ENCODE measurements around the gene EIPR1. TPM values are rescaled to one million over a fixed set of nuclear protein-coding genes. Genes with fewer than 3 reads are reported as not detected.

EIPR1 gene
- total and polyA plus RNA-seq, 5 donors from 2014 or later: 26.6 to 44.8 (median 33.7) TPM

DNA sequence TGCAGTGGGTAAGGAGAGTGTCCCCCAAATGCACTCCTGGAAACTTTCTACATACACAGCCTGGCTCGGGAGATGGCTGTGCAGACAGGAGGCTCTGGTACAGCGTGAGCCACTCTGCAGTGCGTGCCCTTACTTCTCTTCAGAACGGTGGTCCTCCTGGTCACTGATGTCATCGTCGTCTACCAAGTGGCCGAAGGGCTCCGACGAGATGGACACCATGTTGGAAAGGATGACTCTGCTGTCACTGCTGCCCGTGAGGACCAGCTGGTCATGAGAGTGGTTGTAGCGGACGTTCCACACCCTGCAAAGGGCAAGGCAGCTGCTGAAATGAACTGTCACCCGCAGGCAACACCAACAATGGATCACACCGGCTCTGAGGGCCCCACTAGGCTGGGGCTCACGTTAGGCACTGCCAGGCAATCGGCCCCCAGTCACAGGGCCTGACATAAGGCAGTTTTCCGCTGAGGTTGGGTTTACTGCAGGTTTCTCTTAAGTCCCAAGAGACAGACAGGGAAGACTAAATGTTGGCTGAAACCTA, 185.3 kb downstream of the EIPR1 start:
- Mint-ChIP-seq H3K9me3 (no peaks in the 10 kb centered on the region), H3K27ac (no peak overlapping the region), H3K4me1 (no peaks in the 10 kb centered on the region), H3K4me3 (no peak overlapping the region), H3K27me3 (no peaks in the 10 kb centered on the region), H3K36me3 (peaks cover 48% of the 10 kb centered on the region)
- Histone ChIP-seq H3K9me3 (ENCODE audit: control insufficient read depth in 2 of 2, low read length in 2 of 2) (no peaks in the 10 kb centered on the region), H3K27ac (ENCODE audit: insufficient read depth, low read length, poor library complexity, severe bottlenecking) (no peak overlapping the region), H3K36me3 (ENCODE audit: control insufficient read depth, insufficient read depth, low read length) (peaks cover 50% of the 10 kb centered on the region), H3K27me3 (ENCODE audit: control insufficient read depth, insufficient read depth, low read length) (no peaks in the 10 kb centered on the region), H3K4me1 (ENCODE audit: control insufficient read depth, insufficient read depth, low read length, poor library complexity, severe bottlenecking) (no peaks in the 10 kb centered on the region), H3K4me3 (ENCODE audit: low read depth, low read length) (no peak overlapping the region)
- no peak for DNase-seq
- no peak for ATAC-seq (ENCODE audit: low read depth in 2 of 2)

DNA sequence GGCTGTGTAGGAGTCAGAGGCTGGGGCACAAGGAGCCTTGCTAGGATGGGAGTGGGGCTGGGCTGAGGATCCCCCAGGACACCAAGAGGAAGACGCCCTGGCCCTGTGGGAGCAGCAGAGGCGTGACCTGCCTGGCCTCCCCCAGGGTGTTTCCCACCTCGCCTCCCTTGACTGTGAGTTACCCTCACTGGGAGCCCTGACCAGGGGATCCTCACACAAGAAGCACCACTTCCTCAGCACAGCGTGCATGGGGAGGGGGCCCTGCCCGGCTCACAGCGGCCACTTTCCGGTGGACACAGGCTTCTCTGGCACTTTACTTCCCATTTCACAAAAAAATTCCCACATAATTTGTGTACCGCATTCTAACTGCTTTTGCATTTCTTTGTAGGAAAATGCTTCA, 187.7 kb downstream of the EIPR1 start:
- no peaks in the 10 kb centered on the region for H3K9me3 Mint-ChIP-seq
- no peaks in the 10 kb centered on the region for H3K27me3 Mint-ChIP-seq
- Histone ChIP-seq H3K27ac (ENCODE audit: insufficient read depth, low read length, poor library complexity, severe bottlenecking) (no peak overlapping the region), H3K4me1 (ENCODE audit: control insufficient read depth, insufficient read depth, low read length, poor library complexity, severe bottlenecking) (no peaks in the 10 kb centered on the region), H3K27me3 (ENCODE audit: control insufficient read depth, insufficient read depth, low read length) (no peaks in the 10 kb centered on the region), H3K36me3 (ENCODE audit: control insufficient read depth, insufficient read depth, low read length) (peaks cover 36% of the 10 kb centered on the region), H3K4me3 (ENCODE audit: low read depth, low read length) (no peak overlapping the region), H3K9me3 (ENCODE audit: control insufficient read depth in 2 of 2, low read length in 2 of 2) (no peaks in the 10 kb centered on the region)
- no peak for ATAC-seq (ENCODE audit: low read depth in 2 of 2)
- no peak overlapping the region for H3K4me3 Mint-ChIP-seq
- no peaks in the 10 kb centered on the region for H3K4me1 Mint-ChIP-seq
- no peak for DNase-seq
- peaks cover 43% of the 10 kb centered on the region for H3K36me3 Mint-ChIP-seq
- H3K27ac Mint-ChIP-seq: no peak overlapping the region

DNA sequence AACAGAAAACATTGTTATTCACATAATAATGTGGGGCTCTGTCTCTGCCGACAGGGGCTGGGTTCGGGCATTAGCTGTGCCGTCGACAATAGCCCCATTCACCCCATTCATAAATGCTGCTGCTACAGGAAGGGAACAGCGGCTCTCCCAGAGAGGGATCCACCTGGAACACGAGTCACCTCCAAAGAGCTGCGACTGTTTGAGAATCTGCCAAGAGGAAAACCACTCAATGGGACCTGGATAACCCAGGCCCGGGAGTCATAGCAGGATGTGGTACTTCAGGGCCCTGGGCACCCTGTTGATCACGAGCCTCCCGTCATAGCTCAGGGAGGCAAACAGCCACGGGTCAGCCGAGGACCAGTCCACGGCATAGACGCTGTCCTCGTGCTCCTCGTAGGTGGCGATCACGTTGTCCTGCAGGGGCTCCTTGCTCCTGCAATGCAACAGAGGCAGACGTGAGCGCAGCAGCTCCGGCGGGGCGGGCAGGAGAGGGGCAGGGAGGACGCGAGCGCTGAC, 188.5 kb downstream of the EIPR1 start:
- DNase-seq: no peak
- no peak overlapping the region for H3K27ac Mint-ChIP-seq

DNA sequence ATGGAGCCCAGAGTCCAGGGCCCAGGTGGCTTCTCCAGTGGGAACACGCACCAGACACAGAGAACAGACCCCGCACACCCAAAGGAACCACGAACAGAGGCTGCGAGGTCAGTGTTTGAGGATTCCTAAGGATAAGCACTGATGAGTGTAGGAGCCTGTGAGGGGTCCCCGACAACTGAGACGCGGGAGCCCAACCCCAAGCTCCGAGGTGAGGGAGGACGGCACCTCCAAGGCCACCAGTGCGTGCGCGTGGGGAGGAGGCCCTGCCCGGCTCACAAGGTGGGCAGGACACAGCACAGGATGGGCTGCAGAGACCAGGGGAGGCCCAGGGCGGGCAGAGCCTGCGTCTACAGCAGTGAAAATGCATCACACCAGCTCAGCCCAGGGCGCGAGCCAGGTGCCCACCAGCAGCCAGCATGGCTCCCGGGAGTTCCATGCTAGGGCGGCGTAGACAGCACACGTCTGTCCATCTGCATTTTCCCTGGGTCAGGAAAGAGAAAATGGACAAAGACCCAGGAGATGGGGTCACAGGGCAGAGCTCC, 189.1 kb downstream of the EIPR1 start:
- Mint-ChIP-seq H3K4me3 (no peak overlapping the region), H3K27me3 (no peaks in the 10 kb centered on the region), H3K27ac (no peak overlapping the region), H3K36me3 (peaks cover 36% of the 10 kb centered on the region), H3K4me1 (no peaks in the 10 kb centered on the region), H3K9me3 (no peaks in the 10 kb centered on the region)
- DNase-seq (no peak), ATAC-seq (ENCODE audit: low read depth in 2 of 2) (no peak)
- peaks cover 31% of the 10 kb centered on the region for H3K36me3 ChIP-seq (ENCODE audit: control insufficient read depth, insufficient read depth, low read length)
- H3K4me1 ChIP-seq (ENCODE audit: control insufficient read depth, insufficient read depth, low read length, poor library complexity, severe bottlenecking): no peaks in the 10 kb centered on the region
- H3K4me3 ChIP-seq (ENCODE audit: low read depth, low read length): no peak overlapping the region
- H3K27ac ChIP-seq (ENCODE audit: insufficient read depth, low read length, poor library complexity, severe bottlenecking): no peak overlapping the region
- no peaks in the 10 kb centered on the region for H3K27me3 ChIP-seq (ENCODE audit: control insufficient read depth, insufficient read depth, low read length)
- no peaks in the 10 kb centered on the region for H3K9me3 ChIP-seq (ENCODE audit: control insufficient read depth in 2 of 2, low read length in 2 of 2)

More for the DNA sequence above, 188.5 kb downstream of the EIPR1 start:
- Histone ChIP-seq H3K4me1 (ENCODE audit: control insufficient read depth, insufficient read depth, low read length, poor library complexity, severe bottlenecking) (no peaks in the 10 kb centered on the region), H3K27me3 (ENCODE audit: control insufficient read depth, insufficient read depth, low read length) (no peaks in the 10 kb centered on the region), H3K9me3 (ENCODE audit: control insufficient read depth in 2 of 2, low read length in 2 of 2) (no peaks in the 10 kb centered on the region), H3K27ac (ENCODE audit: insufficient read depth, low read length, poor library complexity, severe bottlenecking) (no peak overlapping the region), H3K36me3 (ENCODE audit: control insufficient read depth, insufficient read depth, low read length) (peaks cover 36% of the 10 kb centered on the region), H3K4me3 (ENCODE audit: low read depth, low read length) (no peak overlapping the region)
- no peaks in the 10 kb centered on the region for H3K4me1 Mint-ChIP-seq
- no peaks in the 10 kb centered on the region for H3K27me3 Mint-ChIP-seq
- ATAC-seq (ENCODE audit: low read depth in 2 of 2): no peak
- H3K9me3 Mint-ChIP-seq: no peaks in the 10 kb centered on the region
- peaks cover 41% of the 10 kb centered on the region for H3K36me3 Mint-ChIP-seq
- H3K4me3 Mint-ChIP-seq: no peak overlapping the region

DNA sequence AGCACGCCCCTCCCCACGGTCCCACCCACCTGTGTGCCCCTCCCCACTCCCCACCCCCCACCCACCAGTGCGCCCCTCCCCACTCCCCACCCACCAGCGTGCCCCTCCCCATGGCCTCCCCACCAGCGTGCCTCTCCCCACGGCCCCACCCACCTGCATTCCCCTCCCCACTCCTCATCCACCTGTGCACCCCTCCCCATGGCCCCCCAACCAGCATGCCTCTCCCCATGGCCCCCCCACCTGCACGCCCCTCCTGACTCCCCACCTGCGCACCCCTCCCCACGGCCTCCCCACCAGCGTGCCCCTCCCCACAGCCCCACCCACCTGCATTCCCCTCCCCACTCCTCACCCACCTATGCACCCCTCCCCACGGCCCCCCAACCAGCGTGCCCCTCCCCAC, 190.2 kb downstream of the EIPR1 start:
- no peak overlapping the region for H3K4me3 Mint-ChIP-seq
- H3K27me3 ChIP-seq (ENCODE audit: control insufficient read depth, insufficient read depth, low read length): no peaks in the 10 kb centered on the region
- no peak overlapping the region for H3K4me3 ChIP-seq (ENCODE audit: low read depth, low read length)
- no peaks in the 10 kb centered on the region for H3K9me3 Mint-ChIP-seq
- no peaks in the 10 kb centered on the region for H3K4me1 Mint-ChIP-seq
- no peak for ATAC-seq (ENCODE audit: low read depth in 2 of 2)
- H3K36me3 Mint-ChIP-seq: peaks cover 26% of the 10 kb centered on the region
- H3K36me3 ChIP-seq (ENCODE audit: control insufficient read depth, insufficient read depth, low read length): peaks cover 21% of the 10 kb centered on the region
- no peak for DNase-seq
- H3K9me3 ChIP-seq (ENCODE audit: control insufficient read depth in 2 of 2, low read length in 2 of 2): no peaks in the 10 kb centered on the region
- H3K27ac ChIP-seq (ENCODE audit: insufficient read depth, low read length, poor library complexity, severe bottlenecking): no peak overlapping the region
- H3K27ac Mint-ChIP-seq: no peak overlapping the region
- H3K4me1 ChIP-seq (ENCODE audit: control insufficient read depth, insufficient read depth, low read length, poor library complexity, severe bottlenecking): no peaks in the 10 kb centered on the region
- no peaks in the 10 kb centered on the region for H3K27me3 Mint-ChIP-seq

DNA sequence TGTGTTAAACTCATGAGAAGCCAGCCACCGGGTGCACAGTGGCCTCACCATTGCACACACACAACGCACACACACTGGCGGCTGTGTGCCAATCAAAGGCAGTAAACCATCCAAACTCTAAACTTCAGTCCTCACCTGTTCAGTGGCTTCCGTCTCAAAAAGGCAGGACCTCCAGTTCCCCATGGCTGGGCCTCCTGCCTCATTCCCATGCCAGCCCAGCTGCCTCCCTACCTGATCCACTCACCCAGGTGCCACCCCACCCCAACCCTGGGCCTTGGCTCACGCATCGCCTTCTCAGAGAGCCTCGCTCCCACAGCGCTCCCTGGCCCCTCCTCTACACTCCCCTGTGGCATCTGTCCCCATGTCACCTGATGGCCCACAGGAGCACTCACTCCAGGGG, 190.9 kb downstream of the EIPR1 start:
- Mint-ChIP-seq H3K36me3 (peaks cover 26% of the 10 kb centered on the region), H3K27ac (no peak overlapping the region), H3K27me3 (no peaks in the 10 kb centered on the region), H3K4me1 (peaks cover 0 to 1% (median 0%) of the 10 kb centered on the region in 4 donors), H3K4me3 (no peak overlapping the region), H3K9me3 (no peaks in the 10 kb centered on the region)
- H3K36me3 ChIP-seq (ENCODE audit: control insufficient read depth, insufficient read depth, low read length): peaks cover 14% of the 10 kb centered on the region
- no peaks in the 10 kb centered on the region for H3K27me3 ChIP-seq (ENCODE audit: control insufficient read depth, insufficient read depth, low read length)
- H3K9me3 ChIP-seq (ENCODE audit: control insufficient read depth in 2 of 2, low read length in 2 of 2): no peaks in the 10 kb centered on the region
- DNase-seq (no peak), ATAC-seq (ENCODE audit: low read depth in 2 of 2) (no peak)
- H3K4me1 ChIP-seq (ENCODE audit: control insufficient read depth, insufficient read depth, low read length, poor library complexity, severe bottlenecking): no peaks in the 10 kb centered on the region
- H3K27ac ChIP-seq (ENCODE audit: insufficient read depth, low read length, poor library complexity, severe bottlenecking): no peak overlapping the region
- no peak overlapping the region for H3K4me3 ChIP-seq (ENCODE audit: low read depth, low read length)

DNA sequence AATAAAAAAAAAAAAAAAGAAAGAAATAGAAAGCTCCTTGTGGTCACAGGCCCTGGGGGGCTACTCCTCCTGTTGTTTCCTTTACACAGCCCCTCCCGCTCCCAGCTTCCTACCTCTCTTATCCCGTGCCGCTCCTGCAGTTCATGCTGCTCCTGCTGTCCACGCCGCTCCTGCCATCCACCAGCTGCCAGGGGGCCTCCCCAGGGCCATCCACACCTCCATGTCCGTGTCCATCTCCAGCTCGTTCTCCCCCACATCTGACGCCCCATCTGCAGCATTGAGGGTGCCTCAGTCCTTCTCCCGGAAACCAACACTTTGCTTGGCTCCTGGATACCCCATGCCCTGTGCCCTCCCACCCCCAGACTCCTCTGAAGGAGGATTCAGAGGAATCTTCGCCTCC, 191.7 kb downstream of the EIPR1 start:
- Mint-ChIP-seq H3K36me3 (peaks cover 25% of the 10 kb centered on the region), H3K4me1 (peaks cover 0 to 3% (median 0%) of the 10 kb centered on the region in 4 donors), H3K9me3 (no peaks in the 10 kb centered on the region), H3K27me3 (no peaks in the 10 kb centered on the region), H3K4me3 (no peak overlapping the region), H3K27ac (no peak overlapping the region)
- no peaks in the 10 kb centered on the region for H3K4me1 ChIP-seq (ENCODE audit: control insufficient read depth, insufficient read depth, low read length, poor library complexity, severe bottlenecking)
- no peaks in the 10 kb centered on the region for H3K27me3 ChIP-seq (ENCODE audit: control insufficient read depth, insufficient read depth, low read length)
- H3K27ac ChIP-seq (ENCODE audit: insufficient read depth, low read length, poor library complexity, severe bottlenecking): no peak overlapping the region
- no peak overlapping the region for H3K4me3 ChIP-seq (ENCODE audit: low read depth, low read length)
- peaks cover 9% of the 10 kb centered on the region for H3K36me3 ChIP-seq (ENCODE audit: control insufficient read depth, insufficient read depth, low read length)
- no peak for DNase-seq
- ATAC-seq (ENCODE audit: low read depth in 2 of 2): no peak
- H3K9me3 ChIP-seq (ENCODE audit: control insufficient read depth in 2 of 2, low read length in 2 of 2): no peaks in the 10 kb centered on the region

DNA sequence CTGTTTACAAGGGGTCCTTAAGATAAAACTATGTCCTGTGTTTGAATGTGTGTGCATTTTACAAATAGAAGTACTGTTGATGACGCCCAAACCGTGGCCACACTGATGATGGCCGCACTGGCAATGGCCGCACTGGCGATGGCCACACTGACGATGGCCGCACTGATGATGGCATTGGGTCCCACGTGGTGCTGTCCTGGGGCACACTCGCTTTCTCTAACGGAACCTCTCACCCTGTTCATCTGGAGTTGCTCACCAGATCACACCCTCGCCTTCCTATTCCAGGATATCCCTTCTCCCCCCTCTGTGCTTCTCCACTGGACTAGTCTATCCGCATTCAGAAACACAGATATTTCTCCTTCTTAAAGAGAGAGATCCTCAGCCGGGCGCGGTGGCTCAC, 192.4 kb downstream of the EIPR1 start:
- Histone ChIP-seq H3K4me1 (ENCODE audit: control insufficient read depth, insufficient read depth, low read length, poor library complexity, severe bottlenecking) (no peaks in the 10 kb centered on the region), H3K4me3 (ENCODE audit: low read depth, low read length) (no peak overlapping the region), H3K27me3 (ENCODE audit: control insufficient read depth, insufficient read depth, low read length) (no peaks in the 10 kb centered on the region), H3K27ac (ENCODE audit: insufficient read depth, low read length, poor library complexity, severe bottlenecking) (no peak overlapping the region), H3K36me3 (ENCODE audit: control insufficient read depth, insufficient read depth, low read length) (peaks cover 9% of the 10 kb centered on the region), H3K9me3 (ENCODE audit: control insufficient read depth in 2 of 2, low read length in 2 of 2) (no peaks in the 10 kb centered on the region)
- DNase-seq (no peak), ATAC-seq (ENCODE audit: low read depth in 2 of 2) (no peak)
- Mint-ChIP-seq H3K9me3 (no peaks in the 10 kb centered on the region), H3K4me1 (peaks cover 0 to 6% (median 0%) of the 10 kb centered on the region in 4 donors), H3K4me3 (no peak overlapping the region), H3K27me3 (no peaks in the 10 kb centered on the region), H3K27ac (peak overlapping the region in 1 of 3 donors; percentile 48), H3K36me3 (peaks cover 21% of the 10 kb centered on the region)

Measured in CD4-positive, CD25-positive, alpha-beta regulatory T cell (primary cell).